Measurements from ENCODE around the gene NEB.

NEB gene

GRCh38 chr2:151544449-151544848, 189.8 kb downstream of the NEB start:
- no peak for TF ChIP-seq EZH2 (optimal IDR thresholded peaks at IDR 0.05; ENCODE audit: low read depth, low read length)
- TF ChIP-seq CTCF (IDR thresholded peaks at IDR 0.05; ENCODE audit: low read length) = no peak
- Histone ChIP-seq H3K9ac (ENCODE audit: low read length) (no peak overlapping the region), H3K27ac (ENCODE audit: low read length) (no peak overlapping the region), H3F3A (ENCODE audit: insufficient read depth, low read length) (no peaks in the 10 kb centered on the region), H3K4me1 (ENCODE audit: low read length) (no peaks in the 10 kb centered on the region), H4K20me1 (ENCODE audit: insufficient read depth, low read length) (no peaks in the 10 kb centered on the region), H3K36me3 (replicated peaks; ENCODE audit: insufficient read depth, low read length) (no peaks in the 10 kb centered on the region), H3K4me3 (ENCODE audit: low read length) (no peak overlapping the region), H3K4me2 (ENCODE audit: low read depth, low read length) (no peak overlapping the region), H3K9me3 (replicated peaks; ENCODE audit: insufficient read depth, low read length) (no peaks in the 10 kb centered on the region), H2AFZ (ENCODE audit: low read length) (no peak overlapping the region), H3K79me2 (ENCODE audit: low read length) (no peaks in the 10 kb centered on the region), H3K9me2 (replicated peaks; ENCODE audit: insufficient read depth, low read length) (no peaks in the 10 kb centered on the region), H3K27me3 (replicated peaks; ENCODE audit: insufficient read depth, low read length) (no peaks in the 10 kb centered on the region)
- no peak for DNase-seq

- no peak for DNase-seq
- no peak overlapping the region for H3K27ac ChIP-seq (ENCODE audit: low read length)
- H3K9me2 ChIP-seq (replicated peaks; ENCODE audit: insufficient read depth, low read length) = no peaks in the 10 kb centered on the region
- H3K27me3 ChIP-seq (replicated peaks; ENCODE audit: insufficient read depth, low read length) = no peaks in the 10 kb centered on the region
- no peaks in the 10 kb centered on the region for H3K79me2 ChIP-seq (ENCODE audit: low read length)
- H3F3A ChIP-seq (ENCODE audit: insufficient read depth, low read length) = no peaks in the 10 kb centered on the region
- TF ChIP-seq EZH2phosphoT487 (IDR thresholded peaks at IDR 0.05; ENCODE audit: low read length) (no peak), EZH2 (optimal IDR thresholded peaks at IDR 0.05; ENCODE audit: low read depth, low read length) (no peak), CTCF (IDR thresholded peaks at IDR 0.05; ENCODE audit: low read length) (no peak)
- no peak overlapping the region for H3K9ac ChIP-seq (ENCODE audit: low read length)
- H3K4me1 ChIP-seq (ENCODE audit: low read length) = no peaks in the 10 kb centered on the region
- no peak overlapping the region for H3K4me2 ChIP-seq (ENCODE audit: low read depth, low read length)
- no peak overlapping the region for H2AFZ ChIP-seq (ENCODE audit: low read length)
- no peaks in the 10 kb centered on the region for H3K36me3 ChIP-seq (replicated peaks; ENCODE audit: insufficient read depth, low read length)
- H4K20me1 ChIP-seq (ENCODE audit: insufficient read depth, low read length) = no peaks in the 10 kb centered on the region
- no peak overlapping the region for H3K4me3 ChIP-seq (ENCODE audit: low read length)
- H3K9me3 ChIP-seq (replicated peaks; ENCODE audit: insufficient read depth, low read length) = no peaks in the 10 kb centered on the region
Measured at GRCh38 chr2:151543876-151544275, 190.4 kb downstream of the NEB start.

- DNase-seq = no peak
- Histone ChIP-seq H3F3A (ENCODE audit: insufficient read depth, low read length) (no peaks in the 10 kb centered on the region), H3K27ac (ENCODE audit: low read length) (no peak overlapping the region), H3K27me3 (replicated peaks; ENCODE audit: insufficient read depth, low read length) (no peaks in the 10 kb centered on the region), H3K9me3 (replicated peaks; ENCODE audit: insufficient read depth, low read length) (no peaks in the 10 kb centered on the region), H3K9ac (ENCODE audit: low read length) (no peak overlapping the region), H4K20me1 (ENCODE audit: insufficient read depth, low read length) (no peaks in the 10 kb centered on the region), H3K36me3 (replicated peaks; ENCODE audit: insufficient read depth, low read length) (no peaks in the 10 kb centered on the region), H3K4me2 (ENCODE audit: low read depth, low read length) (no peak overlapping the region), H3K9me2 (replicated peaks; ENCODE audit: insufficient read depth, low read length) (no peaks in the 10 kb centered on the region), H2AFZ (ENCODE audit: low read length) (no peak overlapping the region), H3K79me2 (ENCODE audit: low read length) (no peaks in the 10 kb centered on the region), H3K4me3 (ENCODE audit: low read length) (no peak overlapping the region), H3K4me1 (ENCODE audit: low read length) (no peaks in the 10 kb centered on the region)
- TF ChIP-seq CTCF (IDR thresholded peaks at IDR 0.05; ENCODE audit: low read length) (no peak), EZH2phosphoT487 (IDR thresholded peaks at IDR 0.05; ENCODE audit: low read length) (no peak), EZH2 (optimal IDR thresholded peaks at IDR 0.05; ENCODE audit: low read depth, low read length) (no peak)
Measured at GRCh38 chr2:151534001-151534400, 200.3 kb downstream of the NEB start.

All from MM.1S (cell line).